GM21529 (cell line): ENCODE results near the gene TRMU.
"Not testable (repeated sequence)": the region's sequence is repeated elsewhere in the genome, so short reads cannot be mapped to it uniquely, and the experiment has no call there.

ENCODE experiments used
- ATAC-seq: cut with Tn5 transposase; IDR thresholded peaks from one replicate; pipeline ENCODE4 v1.9.1; 2021; ENCODE audit not compliant: unreplicated experiment

Gene TRMU

GRCh38 chr22:46382524-46382923 is 47.0 kb downstream of the TRMU start:
- ATAC-seq: no peak

- no peak for ATAC-seq
Measured at GRCh38 chr22:46386312-46386711, 50.8 kb downstream of the TRMU start.

GRCh38 chr22:46387748-46388147 is 52.2 kb downstream of the TRMU start:
- no peak for ATAC-seq

- ATAC-seq: no peak
Measured at GRCh38 chr22:46388647-46389046, 53.1 kb downstream of the TRMU start.

- ATAC-seq: no peak
Measured at GRCh38 chr22:46389081-46389480, 53.6 kb downstream of the TRMU start.

- no peak for ATAC-seq
Measured at GRCh38 chr22:46390105-46390651, 54.7 kb downstream of the TRMU start.

GRCh38 chr22:46390652-46391301 is 55.3 kb downstream of the TRMU start:
- no peak for ATAC-seq

- no peak for ATAC-seq
Measured at GRCh38 chr22:46391486-46392136, 56.1 kb downstream of the TRMU start.

GRCh38 chr22:46392137-46392844 is 56.8 kb downstream of the TRMU start:
- no peak for ATAC-seq

- ATAC-seq: no peak
Measured at GRCh38 chr22:46393873-46394272, 58.4 kb downstream of the TRMU start.

- no peak for ATAC-seq
Measured at GRCh38 chr22:46394622-46395021, 59.1 kb downstream of the TRMU start.

- ATAC-seq: no peak
Measured at GRCh38 chr22:46395145-46395544, 59.6 kb downstream of the TRMU start.

- not testable (repeated sequence) for ATAC-seq
Measured at GRCh38 chr22:46397049-46397448, 61.5 kb downstream of the TRMU start.

- ATAC-seq: no peak
Measured at GRCh38 chr22:46397514-46397913, 62.0 kb downstream of the TRMU start.

- no peak for ATAC-seq
Measured at GRCh38 chr22:46397951-46398350, 62.4 kb downstream of the TRMU start.

GRCh38 chr22:46399251-46400024 is 63.9 kb downstream of the TRMU start:
- ATAC-seq: no peak

GRCh38 chr22:46401370-46401769 is 65.9 kb downstream of the TRMU start:
- ATAC-seq: no peak

GRCh38 chr22:46402505-46402904 is 67.0 kb downstream of the TRMU start:
- no peak for ATAC-seq

- not testable (repeated sequence) for ATAC-seq
Measured at GRCh38 chr22:46403880-46404279, 68.4 kb downstream of the TRMU start.

- no peak for ATAC-seq
Measured at GRCh38 chr22:46405901-46406300, 70.4 kb downstream of the TRMU start.

- no peak for ATAC-seq
Measured at GRCh38 chr22:46406349-46406748, 70.8 kb downstream of the TRMU start.
